Activated naive CD4-positive, alpha-beta T cell treated with anti-CD3 and anti-CD28 coated beads, Interleukin-2, amount 50 U/mL, for 16 hours (primary cell): Measurements from ENCODE around the gene RETN.
A peak's percentile ranks its signal among the peaks of the same experiment; 100 is the strongest.

Experiments
- DNase-seq: peaks from one replicate; pipeline ENCODE4 v3.0.0-alpha.2; 2020

RETN gene

GRCh38 chr19:7668842-7669241 lies at the start of gene RETN:
RETN (plus strand) TSS chr19:7669049; CDS start chr19:7669327, 278 bp downstream.
- DNase-seq = no peak

GRCh38 chr19:7619671-7620441 lies 49.0 kb upstream of the RETN start:
- DNase-seq = no peak

- DNase-seq = no peak
Observed at GRCh38 chr19:7620442-7621412, 48.1 kb upstream of the RETN start.

- no peak for DNase-seq
Observed at GRCh38 chr19:7622933-7623685, 45.7 kb upstream of the RETN start.

GRCh38 chr19:7623725-7624603 lies 44.9 kb upstream of the RETN start:
- no peak for DNase-seq

GRCh38 chr19:7624810-7625209 lies 44.0 kb upstream of the RETN start:
- DNase-seq = no peak

- no peak for DNase-seq
Observed at GRCh38 chr19:7625763-7626372, 43.0 kb upstream of the RETN start.

- DNase-seq = no peak
Observed at GRCh38 chr19:7627166-7627565, 41.7 kb upstream of the RETN start.

GRCh38 chr19:7628589-7629311 lies 40.1 kb upstream of the RETN start:
- no peak for DNase-seq

- DNase-seq = peak; percentile 92
Observed at GRCh38 chr19:7629347-7630054, 39.3 kb upstream of the RETN start, which contains the start of the genes PET100 and XAB2. PET100 (plus strand) TSS chr19:7629793; CDS start chr19:7629834, 41 bp downstream. XAB2 (minus strand) TSS chr19:7629545; CDS start chr19:7629527, 18 bp downstream.

- no peak for DNase-seq
Observed at GRCh38 chr19:7631577-7631976, 37.3 kb upstream of the RETN start.

GRCh38 chr19:7632340-7633203 lies 36.3 kb upstream of the RETN start:
- DNase-seq = no peak

- no peak for DNase-seq
Observed at GRCh38 chr19:7633698-7634097, 35.2 kb upstream of the RETN start, which contains the start of gene PCP2. PCP2 (minus strand) TSS chr19:7633719; CDS start chr19:7633457, 262 bp downstream.

- DNase-seq = no peak
Observed at GRCh38 chr19:7635670-7636069, 33.2 kb upstream of the RETN start.

- no peak for DNase-seq
Observed at GRCh38 chr19:7636317-7636690, 32.5 kb upstream of the RETN start.

- peak; percentile 90 for DNase-seq
Observed at GRCh38 chr19:7636691-7637373, 32.0 kb upstream of the RETN start, which contains the start of gene STXBP2. STXBP2 (plus strand) TSS chr19:7637110; CDS start chr19:7637150, 40 bp downstream.

- no peak for DNase-seq
Observed at GRCh38 chr19:7637374-7638256, 31.2 kb upstream of the RETN start.
